GM15510 (cell line): Measurements from ENCODE around the gene TSC22D3.

Source experiments
- POLR2A ChIP-seq: IDR thresholded peaks from 3 replicates; pipeline ENCODE4 v1.6.1; 2011; ENCODE audit warnings: borderline replicate concordance; ENCODE audit not compliant: insufficient read length; ENCODE audit errors: extremely low read depth

TSC22D3 gene

GRCh38 chrX:107713203-107713542 is 62.4 kb downstream of the TSC22D3 start:
- TF ChIP-seq POLR2A = no peak

GRCh38 chrX:107712231-107713202 is 63.1 kb downstream of the TSC22D3 start:
- TF ChIP-seq POLR2A = no peak

GRCh38 chrX:107711521-107712181 is 63.9 kb downstream of the TSC22D3 start:
- TF ChIP-seq POLR2A = no peak

- TF ChIP-seq POLR2A = no peak
Measured at GRCh38 chrX:107710617-107711391, 64.8 kb downstream of the TSC22D3 start.

- no peak for TF ChIP-seq POLR2A
Measured at GRCh38 chrX:107709266-107709806, 66.3 kb downstream of the TSC22D3 start.

GRCh38 chrX:107708762-107709161 is 66.8 kb downstream of the TSC22D3 start:
- TF ChIP-seq POLR2A = no peak

GRCh38 chrX:107707866-107708265 is 67.7 kb downstream of the TSC22D3 start:
- no peak for TF ChIP-seq POLR2A

- no peak for TF ChIP-seq POLR2A
Measured at GRCh38 chrX:107706309-107706708, 69.3 kb downstream of the TSC22D3 start.

- TF ChIP-seq POLR2A = no peak
Measured at GRCh38 chrX:107704587-107704986, 71.0 kb downstream of the TSC22D3 start.

- no peak for TF ChIP-seq POLR2A
Measured at GRCh38 chrX:107704181-107704580, 71.4 kb downstream of the TSC22D3 start.

GRCh38 chrX:107701493-107702121 is 74.0 kb downstream of the TSC22D3 start:
- TF ChIP-seq POLR2A = no peak

- TF ChIP-seq POLR2A = no peak
Measured at GRCh38 chrX:107700790-107701189, 74.8 kb downstream of the TSC22D3 start.

GRCh38 chrX:107700317-107700774 is 75.2 kb downstream of the TSC22D3 start:
- no peak for TF ChIP-seq POLR2A

GRCh38 chrX:107699616-107700015 is 76.0 kb downstream of the TSC22D3 start:
- TF ChIP-seq POLR2A = no peak
